NCI-H446 treated with DMSO at 0.1 percent for 48 hours (cell line): ENCODE results near the gene FOXK2.
A peak's percentile ranks its signal among the peaks of the same experiment; 100 is the strongest.

Experiments used
- DNase-seq: peaks from one replicate; lab custom pipeline; 2025; lab: John Stamatoyannopoulos, UW

The FOXK2 gene

DNA sequence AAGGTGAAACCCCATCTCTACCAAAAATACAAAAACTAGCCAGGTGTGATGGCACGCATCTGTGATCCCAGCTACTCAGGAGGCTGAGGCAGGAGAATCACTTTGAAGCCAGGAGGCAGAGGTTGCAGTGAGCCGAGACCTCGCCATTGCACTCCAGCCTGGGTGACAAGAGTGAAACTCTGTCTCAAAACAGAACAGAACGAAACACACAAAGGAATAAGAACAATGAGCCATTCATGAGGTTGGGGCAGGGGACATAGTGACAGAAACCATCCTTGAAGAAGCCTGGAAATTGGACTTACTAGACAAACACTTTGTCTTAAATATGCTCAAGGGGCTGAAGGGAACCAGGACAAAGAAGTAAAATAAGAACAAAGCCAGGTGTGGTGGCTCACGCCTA, 89.3 kb downstream of the FOXK2 start:
- no peak for DNase-seq

DNA sequence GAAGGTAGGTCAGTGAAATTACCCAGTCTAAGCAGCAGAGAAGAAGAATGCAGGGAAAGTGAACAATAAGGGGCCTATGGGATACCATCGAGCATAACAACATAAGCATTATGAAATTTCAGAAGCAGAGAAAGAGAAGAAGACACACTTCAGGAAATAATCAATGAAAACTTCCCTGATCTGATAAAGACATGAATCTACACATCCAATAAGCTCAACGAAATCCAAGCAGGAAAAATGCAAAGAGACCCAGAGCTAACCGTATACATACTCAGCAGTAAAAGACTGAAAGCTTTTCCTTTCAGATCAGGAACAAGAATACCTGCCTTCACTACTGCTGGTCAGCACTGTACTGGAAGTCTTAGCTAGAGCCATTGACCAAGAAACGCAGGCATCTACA, 90.1 kb downstream of the FOXK2 start:
- DNase-seq, result no peak

GRCh38 chr17:82611140-82612058, 91.9 kb downstream of the FOXK2 start:
- DNase-seq, result peak; percentile 16

- DNase-seq, result no peak
These were observed 94.0 kb downstream of the FOXK2 start for GRCh38 chr17:82613283-82614094.

- no peak for DNase-seq
These were observed 94.6 kb downstream of the FOXK2 start for GRCh38 chr17:82614095-82614631.

GRCh38 chr17:82615084-82616020, 95.8 kb downstream of the FOXK2 start:
- no peak for DNase-seq

DNA sequence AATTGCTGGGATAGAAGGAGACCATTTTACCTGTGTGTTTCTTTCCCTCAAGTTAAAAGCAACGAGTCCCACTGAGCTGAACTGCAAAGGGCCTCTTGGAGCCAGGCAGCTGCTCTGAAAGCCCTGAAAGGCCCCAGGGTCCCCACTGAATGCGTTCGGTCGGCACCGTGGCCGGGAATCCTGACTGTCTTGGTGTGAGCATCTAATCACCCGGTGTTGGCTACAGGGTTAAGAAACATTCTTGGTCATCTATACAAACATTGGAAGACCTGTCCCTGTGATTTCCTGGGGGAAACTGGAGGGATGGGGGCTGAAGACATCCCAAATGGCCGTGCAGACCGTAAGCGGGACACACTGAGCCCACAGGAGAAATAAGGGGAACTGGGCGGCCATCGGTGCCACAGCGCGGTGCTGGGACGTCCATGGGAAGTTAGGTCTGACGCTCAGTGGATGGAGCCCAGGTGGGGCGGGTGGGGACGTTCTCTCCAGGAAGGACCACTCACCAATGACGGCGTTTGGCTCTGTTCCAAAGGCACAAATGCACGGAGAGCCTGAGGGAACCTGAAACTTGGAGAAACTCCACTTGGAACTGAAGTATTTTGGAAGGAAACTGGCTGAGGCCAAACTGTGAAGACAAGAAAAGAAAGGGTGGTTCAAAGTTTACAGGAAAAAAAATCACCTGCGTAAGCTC, 96.6 kb downstream of the FOXK2 start:
- DNase-seq, result no peak

GRCh38 chr17:82619211-82619610, 99.7 kb downstream of the FOXK2 start:
- DNase-seq, result no peak

- no peak for DNase-seq
These were observed 100.1 kb downstream of the FOXK2 start for GRCh38 chr17:82619641-82620040.

- no peak for DNase-seq
These were observed 104.2 kb downstream of the FOXK2 start for GRCh38 chr17:82623707-82624106.

GRCh38 chr17:82627405-82627804, 107.9 kb downstream of the FOXK2 start:
- no peak for DNase-seq

GRCh38 chr17:82629748-82630147, 110.2 kb downstream of the FOXK2 start:
- DNase-seq, result no peak

DNA sequence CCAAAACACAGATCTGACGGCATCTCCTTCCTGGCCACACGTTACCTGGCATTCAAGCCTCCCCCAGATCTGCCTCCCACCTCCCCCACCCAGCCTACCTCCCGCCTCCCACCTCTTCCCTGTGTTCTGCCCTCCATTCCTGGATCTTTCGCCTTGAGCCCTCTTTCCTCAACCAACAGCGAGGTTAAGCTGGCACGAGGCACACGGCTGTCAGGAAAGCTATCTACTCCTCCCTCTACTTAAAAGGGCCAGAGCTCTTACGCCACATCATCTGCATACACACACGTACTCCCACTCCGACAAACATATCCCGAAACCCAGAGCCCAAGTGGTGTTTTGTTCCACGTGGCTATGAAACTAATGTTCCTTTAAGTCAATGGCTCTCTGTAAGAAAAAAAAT, 110.7 kb downstream of the FOXK2 start:
- no peak for DNase-seq

- DNase-seq, result no peak
These were observed 112.0 kb downstream of the FOXK2 start for GRCh38 chr17:82631544-82631943.

- no peak for DNase-seq
These were observed 112.9 kb downstream of the FOXK2 start for GRCh38 chr17:82632451-82632850.

GRCh38 chr17:82633343-82633742, 113.8 kb downstream of the FOXK2 start:
- DNase-seq, result no peak

DNA sequence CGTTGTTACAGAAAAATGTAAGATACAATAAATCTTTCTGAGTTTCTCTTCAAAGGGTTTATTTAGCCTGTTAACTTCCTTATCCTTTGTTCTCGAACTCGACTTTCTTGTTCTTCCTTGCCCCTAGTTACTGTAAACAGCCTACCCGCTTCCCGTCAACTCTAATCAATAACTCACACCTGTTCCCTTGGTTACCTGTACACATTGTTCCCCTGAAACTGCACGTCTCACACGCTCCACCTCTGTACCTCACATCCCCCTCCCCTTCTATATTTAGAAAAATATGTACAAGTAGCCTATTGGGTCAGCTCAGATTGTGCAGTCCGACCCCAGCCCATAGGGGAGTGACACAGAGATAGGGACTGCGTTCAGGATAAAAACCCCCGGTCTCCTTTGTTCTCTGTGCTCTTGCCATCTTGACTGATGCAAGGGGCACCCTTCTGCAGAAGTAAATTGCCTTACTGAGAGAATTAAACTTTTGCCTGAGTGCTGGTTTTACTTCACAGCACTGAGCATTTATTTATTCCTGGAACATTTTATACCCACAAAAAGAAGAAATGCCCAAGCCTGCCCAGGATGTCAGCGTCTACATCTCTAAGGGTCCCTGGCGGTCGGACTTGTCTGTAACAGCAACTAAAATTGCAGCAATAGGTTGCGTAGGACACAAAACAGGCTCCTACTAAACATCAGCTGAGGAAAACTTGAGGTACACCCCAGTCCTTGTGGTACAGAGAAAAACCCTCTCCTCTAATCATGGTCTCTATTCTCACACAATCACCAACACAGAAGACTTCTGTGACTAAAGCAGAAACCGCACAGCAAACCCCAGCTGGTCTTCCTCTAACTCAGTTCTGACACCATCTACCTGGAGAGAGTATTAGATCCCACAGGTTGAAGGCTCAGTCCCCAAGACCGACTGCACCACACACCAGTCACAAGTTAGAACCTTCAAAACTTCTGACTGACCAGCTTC, 117.4 kb downstream of the FOXK2 start:
- DNase-seq, result no peak

DNA sequence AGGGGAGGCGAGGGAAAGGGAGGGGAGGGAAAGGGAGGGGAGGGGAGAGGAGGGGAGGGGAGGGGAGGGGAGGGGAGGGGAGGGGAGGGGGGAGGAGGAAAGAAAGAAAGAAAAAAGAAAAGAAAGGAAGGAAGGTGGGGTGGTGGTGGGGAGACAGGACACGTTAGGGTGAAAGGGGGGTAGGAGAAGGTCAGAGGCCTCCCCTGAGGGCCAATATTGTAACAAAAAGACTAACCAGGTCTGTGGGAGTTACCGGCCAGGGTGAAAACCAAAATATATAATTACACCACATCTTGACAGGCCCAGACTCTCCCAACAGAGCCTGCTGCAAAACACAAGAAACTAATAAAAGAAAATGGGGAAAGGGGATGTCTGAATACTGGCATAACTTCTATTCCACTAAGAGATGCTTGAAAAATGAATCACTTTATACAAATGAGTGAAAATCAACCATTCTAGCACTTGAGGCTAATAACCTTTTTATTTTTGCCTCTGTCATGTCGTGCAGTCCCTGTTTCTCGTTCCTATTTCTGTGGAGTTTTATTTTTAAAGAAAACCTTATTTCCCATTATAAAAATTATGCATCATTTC, 118.7 kb downstream of the FOXK2 start:
- no peak for DNase-seq

- DNase-seq, result no peak
These were observed 120.1 kb downstream of the FOXK2 start for GRCh38 chr17:82639628-82640027.
